ENCODE data around the gene ANXA1. TPM values are rescaled to one million over a fixed set of nuclear protein-coding genes. Genes with fewer than 3 reads are reported as not detected.
"Not testable (repeated sequence)": the region's sequence is repeated elsewhere in the genome, so short reads cannot be mapped to it uniquely, and the experiment has no call there.

Gene ANXA1
- total RNA-seq, 5 donors from 2014 or later (not counting 1 experiment from before 2014, with no cell fraction given): 173 to 570 (median 200) TPM

- no peaks in the 10 kb centered on the region for H3K36me3 ChIP-seq (ENCODE audit: control insufficient read depth in 2 of 2, extremely low read depth in 1 of 2, insufficient read depth in 1 of 2, low read length in 1 of 2)
- H3K4me3 ChIP-seq (ENCODE audit: control insufficient read depth in 1 of 2, extremely low read depth in 1 of 2, low read length in 1 of 2): no peak overlapping the region
- no peak for ATAC-seq (replicated peaks in 1 of 4)
- POLR2A ChIA-PET: interaction anchor here (0.7 to 0.8 kb wide), 2 partner anchors 76 to 1468 kb away, joined by 3 read pairs; no protein-coding TSS in a partner anchor
- CTCF ChIA-PET: interaction anchor here (0.5 to 5.2 kb wide), 16 partner anchors 17 to 1770 kb away, joined by 3 to 68 read pairs (median 3); no protein-coding TSS in a partner anchor
- H3K27me3 ChIP-seq (replicated peaks in 1 of 2; ENCODE audit: control insufficient read depth in 2 of 2, extremely low read depth in 1 of 2, insufficient read depth in 2 of 2, low read length in 1 of 2): peaks cover 0 to 8% of the 10 kb centered on the region in 2 experiments
- no peak for DNase-seq
- Mint-ChIP-seq H3K9me3 (peaks cover 0 to 11% (median 2%) of the 10 kb centered on the region in 3 donors), H3K27ac (no peak overlapping the region), H3K36me3 (no peaks in the 10 kb centered on the region), H3K4me1 (peaks cover 0 to 2% (median 0%) of the 10 kb centered on the region in 3 donors), H3K4me3 (no peak overlapping the region), H3K27me3 (peaks cover 11 to 12% of the 10 kb centered on the region in 2 donors)
- no peak overlapping the region for H3K27ac ChIP-seq (ENCODE audit: low read length)
- no peaks in the 10 kb centered on the region for H3K9me3 ChIP-seq
- no peaks in the 10 kb centered on the region for H3K4me1 ChIP-seq (ENCODE audit: control insufficient read depth in 1 of 2, extremely low read depth in 1 of 2, insufficient read depth in 2 of 2, low read length in 2 of 2)
Observed at GRCh38 chr9:73183428-73183827, 31.8 kb downstream of the ANXA1 start.

GRCh38 chr9:73183917-73184861 lies 32.5 kb downstream of the ANXA1 start:
- peaks cover 0 to 11% (median 2%) of the 10 kb centered on the region in 3 donors for H3K9me3 Mint-ChIP-seq
- no peaks in the 10 kb centered on the region for H3K36me3 Mint-ChIP-seq
- WGBS (ENCODE audit: insufficient coverage): no CpG with 5 or more reads among the region's 3 CpGs
- ATAC-seq (replicated peaks in 1 of 4) (peak in 1 of 4 experiments; percentile 55), DNase-seq (peak in 1 of 35 experiments; percentile 77)
- Histone ChIP-seq H3K9me3 (no peaks in the 10 kb centered on the region), H3K27me3 (replicated peaks in 1 of 2; ENCODE audit: control insufficient read depth in 2 of 2, extremely low read depth in 1 of 2, insufficient read depth in 2 of 2, low read length in 1 of 2) (peaks cover 0 to 8% of the 10 kb centered on the region in 2 experiments), H3K27ac (ENCODE audit: low read length) (no peak overlapping the region), H3K4me1 (ENCODE audit: control insufficient read depth in 1 of 2, extremely low read depth in 1 of 2, insufficient read depth in 2 of 2, low read length in 2 of 2) (no peaks in the 10 kb centered on the region), H3K36me3 (ENCODE audit: control insufficient read depth in 2 of 2, extremely low read depth in 1 of 2, insufficient read depth in 1 of 2, low read length in 1 of 2) (no peaks in the 10 kb centered on the region), H3K4me3 (ENCODE audit: control insufficient read depth in 1 of 2, extremely low read depth in 1 of 2, low read length in 1 of 2) (no peak overlapping the region)
- ChIA-PET POLR2A (no interaction called here), CTCF (interaction anchor here (0.5 to 5.2 kb wide), 13 partner anchors 16 to 1769 kb away, joined by 3 to 68 read pairs (median 4); no protein-coding TSS in a partner anchor)
- H3K27me3 Mint-ChIP-seq: peaks cover 11 to 13% of the 10 kb centered on the region in 2 donors
- H3K4me1 Mint-ChIP-seq: peaks cover 0 to 2% (median 0%) of the 10 kb centered on the region in 3 donors
- H3K4me3 Mint-ChIP-seq: no peak overlapping the region
- no peak overlapping the region for H3K27ac Mint-ChIP-seq

GRCh38 chr9:73191109-73191508 lies 39.4 kb downstream of the ANXA1 start:
- ATAC-seq (replicated peaks in 1 of 4); H3K9me3 ChIP-seq; H3K27me3 Mint-ChIP-seq; DNase-seq; H3K9me3 Mint-ChIP-seq; H3K4me1 Mint-ChIP-seq; H3K27ac Mint-ChIP-seq; H3K4me3 ChIP-seq (ENCODE audit: control insufficient read depth in 1 of 2, extremely low read depth in 1 of 2, low read length in 1 of 2); H3K27ac ChIP-seq (ENCODE audit: low read length); H3K27me3 ChIP-seq (replicated peaks in 1 of 2; ENCODE audit: control insufficient read depth in 2 of 2, extremely low read depth in 1 of 2, insufficient read depth in 2 of 2, low read length in 1 of 2); CTCF ChIA-PET; H3K4me3 Mint-ChIP-seq; H3K36me3 Mint-ChIP-seq; H3K4me1 ChIP-seq (ENCODE audit: control insufficient read depth in 1 of 2, extremely low read depth in 1 of 2, insufficient read depth in 2 of 2, low read length in 2 of 2); H3K36me3 ChIP-seq (ENCODE audit: control insufficient read depth in 2 of 2, extremely low read depth in 1 of 2, insufficient read depth in 1 of 2, low read length in 1 of 2); POLR2A ChIA-PET: not testable (repeated sequence)
- no CpG with 5 or more reads among the region's 1 CpG for WGBS (ENCODE audit: insufficient coverage)

- Mint-ChIP-seq H3K4me3 (no peak overlapping the region), H3K4me1 (no peaks in the 10 kb centered on the region), H3K27me3 (peaks cover 7 to 10% of the 10 kb centered on the region in 2 donors), H3K27ac (no peak overlapping the region), H3K9me3 (no peaks in the 10 kb centered on the region), H3K36me3 (no peaks in the 10 kb centered on the region)
- no CpG with 5 or more reads among the region's 1 CpG for WGBS (ENCODE audit: insufficient coverage)
- ATAC-seq (replicated peaks in 1 of 4): no peak
- H3K4me3 ChIP-seq (ENCODE audit: control insufficient read depth in 1 of 2, extremely low read depth in 1 of 2, low read length in 1 of 2): no peak overlapping the region
- H3K4me1 ChIP-seq (ENCODE audit: control insufficient read depth in 1 of 2, extremely low read depth in 1 of 2, insufficient read depth in 2 of 2, low read length in 2 of 2): no peaks in the 10 kb centered on the region
- no peaks in the 10 kb centered on the region for H3K36me3 ChIP-seq (ENCODE audit: control insufficient read depth in 2 of 2, extremely low read depth in 1 of 2, insufficient read depth in 1 of 2, low read length in 1 of 2)
- H3K27me3 ChIP-seq (replicated peaks in 1 of 2; ENCODE audit: control insufficient read depth in 2 of 2, extremely low read depth in 1 of 2, insufficient read depth in 2 of 2, low read length in 1 of 2): peaks cover 0 to 4% of the 10 kb centered on the region in 2 experiments
- no peaks in the 10 kb centered on the region for H3K9me3 ChIP-seq
- no peak for DNase-seq
- no peak overlapping the region for H3K27ac ChIP-seq (ENCODE audit: low read length)
- ChIA-PET POLR2A (no interaction called here), CTCF (no interaction called here)
Observed at GRCh38 chr9:73194284-73194683, 42.6 kb downstream of the ANXA1 start.

GRCh38 chr9:73199448-73199847 lies 47.8 kb downstream of the ANXA1 start:
- ATAC-seq (replicated peaks in 1 of 4) (no peak), DNase-seq (no peak)
- H3K4me1 ChIP-seq (ENCODE audit: control insufficient read depth in 1 of 2, extremely low read depth in 1 of 2, insufficient read depth in 2 of 2, low read length in 2 of 2): no peaks in the 10 kb centered on the region
- H3K27me3 ChIP-seq (replicated peaks in 1 of 2; ENCODE audit: control insufficient read depth in 2 of 2, extremely low read depth in 1 of 2, insufficient read depth in 2 of 2, low read length in 1 of 2): peaks cover 0 to 6% of the 10 kb centered on the region in 2 experiments
- Mint-ChIP-seq H3K36me3 (no peaks in the 10 kb centered on the region), H3K27ac (no peak overlapping the region), H3K4me3 (no peak overlapping the region), H3K4me1 (no peaks in the 10 kb centered on the region), H3K27me3 (peaks cover 16 to 21% of the 10 kb centered on the region in 2 donors), H3K9me3 (no peaks in the 10 kb centered on the region)
- H3K9me3 ChIP-seq: no peaks in the 10 kb centered on the region
- WGBS (ENCODE audit: insufficient coverage): 38% methylated on average over 1 of the region's 2 CpGs
- H3K27ac ChIP-seq (ENCODE audit: low read length): no peak overlapping the region
- ChIA-PET POLR2A (no interaction called here), CTCF (interaction anchor here (0.7 to 1.8 kb wide), 6 partner anchors 17 to 1444 kb away, joined by 3 to 9 read pairs (median 3); no protein-coding TSS in a partner anchor)
- no peak overlapping the region for H3K4me3 ChIP-seq (ENCODE audit: control insufficient read depth in 1 of 2, extremely low read depth in 1 of 2, low read length in 1 of 2)
- no peaks in the 10 kb centered on the region for H3K36me3 ChIP-seq (ENCODE audit: control insufficient read depth in 2 of 2, extremely low read depth in 1 of 2, insufficient read depth in 1 of 2, low read length in 1 of 2)

GRCh38 chr9:73199886-73200285 lies 48.2 kb downstream of the ANXA1 start:
- ChIA-PET CTCF (interaction anchor here (0.7 to 1.8 kb wide), 8 partner anchors 17 to 1444 kb away, joined by 3 to 9 read pairs (median 3); no protein-coding TSS in a partner anchor), POLR2A (no interaction called here)
- 47% methylated on average over 3 of the region's 10 CpGs for WGBS (ENCODE audit: insufficient coverage)
- no peaks in the 10 kb centered on the region for H3K4me1 Mint-ChIP-seq
- no peaks in the 10 kb centered on the region for H3K9me3 Mint-ChIP-seq
- no peak overlapping the region for H3K27ac ChIP-seq (ENCODE audit: low read length)
- no peaks in the 10 kb centered on the region for H3K9me3 ChIP-seq
- no peak overlapping the region for H3K4me3 ChIP-seq (ENCODE audit: control insufficient read depth in 1 of 2, extremely low read depth in 1 of 2, low read length in 1 of 2)
- H3K27me3 ChIP-seq (replicated peaks in 1 of 2; ENCODE audit: control insufficient read depth in 2 of 2, extremely low read depth in 1 of 2, insufficient read depth in 2 of 2, low read length in 1 of 2): peaks cover 0 to 6% of the 10 kb centered on the region in 2 experiments
- H3K36me3 Mint-ChIP-seq: no peaks in the 10 kb centered on the region
- no peaks in the 10 kb centered on the region for H3K36me3 ChIP-seq (ENCODE audit: control insufficient read depth in 2 of 2, extremely low read depth in 1 of 2, insufficient read depth in 1 of 2, low read length in 1 of 2)
- no peak overlapping the region for H3K4me3 Mint-ChIP-seq
- H3K4me1 ChIP-seq (ENCODE audit: control insufficient read depth in 1 of 2, extremely low read depth in 1 of 2, insufficient read depth in 2 of 2, low read length in 2 of 2): no peaks in the 10 kb centered on the region
- DNase-seq (peak in 1 of 35 experiments; percentile 13), ATAC-seq (replicated peaks in 1 of 4) (no peak)
- peaks cover 16 to 21% of the 10 kb centered on the region in 2 donors for H3K27me3 Mint-ChIP-seq
- no peak overlapping the region for H3K27ac Mint-ChIP-seq
